Right renal pelvis (tissue), 4 donors: ENCODE data around the gene IL15RA. TPM values are rescaled to one million over a fixed set of nuclear protein-coding genes. Genes with fewer than 3 reads are reported as not detected.
A peak's percentile ranks its signal among the peaks of the same experiment; 100 is the strongest.
"Not testable (repeated sequence)": the region's sequence is repeated elsewhere in the genome, so short reads cannot be mapped to it uniquely, and the experiment has no call there.

Experiments used
- DNase-seq, 4 donors: peaks; one replicate each; pipeline ENCODE4 v3.0.0-alpha.2; 2013; ENCODE audit warnings: low read depth in 4 of 4, low spot score in 3 of 4, missing footprints in 1 of 4
- polyA plus RNA-seq, 4 donors: library from polyadenylated mRNA; unstranded; fragments of 120-200 nt; gene quantifications; one replicate each; pipeline ENCODE4 v1.2.1, GENCODE V29; 2013; ENCODE audit not compliant: insufficient read length in 4 of 4

IL15RA gene
- polyA plus RNA-seq, 4 donors: 1.5 to 2.4 (median 2.0) TPM

DNA sequence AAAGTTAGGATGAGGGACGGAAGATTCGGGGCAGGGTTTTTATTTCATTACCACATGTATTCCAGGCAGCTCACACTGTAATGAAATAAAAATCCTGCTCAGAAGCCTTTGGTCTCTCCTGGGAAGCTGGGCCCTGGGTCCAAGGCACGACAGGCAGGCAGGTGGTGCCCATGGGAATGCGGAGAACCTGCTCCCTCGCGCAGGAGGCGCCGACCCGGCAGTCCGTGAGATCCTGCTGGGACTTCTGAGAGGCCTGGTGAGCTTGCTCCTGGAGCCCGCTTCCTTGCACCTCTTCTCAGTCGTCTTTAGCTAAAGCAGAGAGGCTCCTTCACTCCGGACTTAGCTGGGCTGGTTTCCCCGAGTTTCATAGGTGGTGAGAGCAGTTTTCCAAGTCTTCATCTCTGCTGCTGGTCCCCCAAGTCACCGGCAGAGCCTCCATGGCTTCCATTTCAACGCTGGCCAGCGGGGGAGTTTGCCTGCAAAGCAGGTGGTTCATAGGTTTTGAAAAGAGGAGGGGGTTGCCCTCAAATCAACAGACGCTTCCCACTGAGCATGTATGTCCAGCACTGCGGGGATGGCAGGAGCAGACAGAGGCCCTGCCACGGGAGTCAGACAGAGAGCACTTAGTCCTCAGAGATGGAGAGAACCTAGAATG lies 24.5 kb downstream of the IL15RA start:
- DNase-seq: no peak

DNA sequence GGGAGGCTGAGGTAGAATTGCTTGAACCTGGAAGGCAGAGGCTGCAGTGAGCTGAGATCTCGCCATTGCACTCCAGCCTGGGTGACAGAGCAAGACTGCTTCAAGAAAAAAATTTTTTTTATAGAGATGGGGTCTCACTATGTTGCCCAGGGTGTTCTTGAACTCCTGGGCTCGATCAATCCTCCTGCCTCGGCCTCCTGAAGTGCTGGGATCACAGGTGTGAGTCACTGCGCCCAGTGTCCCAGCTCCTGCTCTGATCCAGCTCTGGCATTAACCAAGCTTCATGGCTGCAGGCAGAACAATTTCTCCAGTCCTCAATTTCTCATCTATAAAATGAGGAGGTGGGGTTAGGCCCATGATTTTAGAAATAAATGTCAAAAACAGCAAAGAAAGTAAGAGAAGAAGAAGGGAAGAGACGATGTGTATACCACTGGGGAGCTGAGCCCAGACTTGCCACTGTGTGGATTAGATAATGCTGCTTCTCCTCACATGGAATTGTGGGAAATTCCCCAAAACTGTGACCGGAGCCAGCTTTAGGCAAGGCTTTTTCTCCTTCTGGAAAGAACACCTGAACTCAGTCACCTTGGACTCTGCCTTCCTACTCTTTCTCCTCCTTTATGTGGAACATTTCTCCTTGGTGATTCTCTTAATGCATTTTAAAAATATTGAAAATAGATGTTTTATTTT lies 25.5 kb downstream of the IL15RA start:
- no peak for DNase-seq

DNA sequence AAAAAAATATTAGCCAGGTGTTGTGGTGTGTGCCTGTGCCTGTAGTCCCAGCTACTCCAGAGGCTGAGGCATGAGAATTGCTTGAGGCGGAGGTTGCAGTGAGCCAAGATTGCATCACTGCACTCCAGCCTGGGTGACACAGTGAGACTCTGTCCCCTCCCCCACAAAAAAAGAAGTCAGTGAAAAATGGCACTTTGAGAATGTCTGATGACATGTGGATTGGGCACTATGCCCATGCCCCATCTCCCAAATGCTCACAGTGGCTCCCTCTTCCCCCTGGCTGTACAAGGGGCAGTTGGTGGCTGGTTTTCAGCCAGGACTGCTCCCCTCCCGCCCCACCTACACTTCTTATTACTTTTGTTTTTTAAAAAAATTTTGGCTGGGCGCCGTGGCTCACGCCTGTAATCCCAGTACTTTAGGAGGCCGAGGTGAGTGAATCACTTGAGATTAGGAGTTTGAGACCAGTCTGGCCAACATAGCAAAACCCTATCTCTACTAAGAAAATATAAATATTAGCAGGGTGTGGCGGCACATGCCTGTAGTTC lies 26.1 kb downstream of the IL15RA start:
- DNase-seq: no peak

DNA sequence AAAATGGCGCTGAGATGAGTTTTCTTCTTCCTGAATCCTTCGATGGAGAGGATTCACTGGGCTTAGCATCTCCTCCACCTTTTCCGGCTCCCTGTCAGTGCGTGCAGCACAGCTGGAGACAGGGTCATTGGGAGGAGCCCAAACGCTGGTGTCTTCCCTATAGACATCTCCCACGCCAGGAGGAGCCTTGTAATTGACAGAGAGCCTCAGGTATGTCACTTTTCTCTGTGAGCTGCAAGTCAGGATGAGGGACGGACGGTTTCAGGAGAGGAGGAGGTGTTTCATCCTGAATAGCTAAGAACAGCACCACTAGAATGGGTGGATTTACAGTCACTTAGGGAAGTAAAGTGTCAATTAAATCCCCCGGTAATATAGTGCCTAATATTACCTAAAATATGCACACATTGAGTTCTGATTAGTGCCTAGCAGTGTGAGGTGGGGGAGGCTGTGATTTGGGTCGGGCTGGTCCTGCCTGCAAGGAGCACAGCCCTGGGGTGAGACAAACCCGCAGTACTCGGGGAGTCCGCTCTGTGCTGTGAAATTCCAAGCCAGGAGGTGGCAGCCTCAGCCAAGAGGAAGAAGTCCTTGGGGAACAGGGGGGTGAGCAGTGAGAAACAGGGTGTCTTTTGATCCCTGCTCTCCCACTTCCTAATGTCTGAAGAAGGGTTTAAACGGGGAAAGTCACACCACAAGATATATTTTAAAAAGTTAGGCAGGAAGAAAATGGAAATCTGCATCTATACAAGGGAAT lies 28.2 kb downstream of the IL15RA start:
- no peak for DNase-seq

DNA sequence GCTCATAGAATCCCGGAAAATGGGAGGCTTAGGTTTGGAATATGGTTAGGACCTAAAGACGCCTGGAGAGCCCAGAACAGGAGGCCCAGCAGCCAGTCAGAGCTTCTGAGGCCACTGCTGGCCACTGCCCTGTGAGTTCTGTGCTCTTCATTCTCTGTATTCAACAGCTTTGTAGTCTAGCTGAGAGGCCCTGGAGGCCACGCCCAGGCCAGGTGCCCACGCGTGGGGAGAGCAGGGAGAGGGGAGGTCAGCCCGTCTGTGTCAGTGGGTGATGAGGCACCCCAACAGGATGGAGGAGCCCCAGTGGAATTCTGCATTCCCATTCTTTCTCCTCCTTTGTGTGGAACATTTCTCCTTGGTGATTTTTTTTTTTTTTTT lies 29.1 kb downstream of the IL15RA start:
- no peak for DNase-seq

DNA sequence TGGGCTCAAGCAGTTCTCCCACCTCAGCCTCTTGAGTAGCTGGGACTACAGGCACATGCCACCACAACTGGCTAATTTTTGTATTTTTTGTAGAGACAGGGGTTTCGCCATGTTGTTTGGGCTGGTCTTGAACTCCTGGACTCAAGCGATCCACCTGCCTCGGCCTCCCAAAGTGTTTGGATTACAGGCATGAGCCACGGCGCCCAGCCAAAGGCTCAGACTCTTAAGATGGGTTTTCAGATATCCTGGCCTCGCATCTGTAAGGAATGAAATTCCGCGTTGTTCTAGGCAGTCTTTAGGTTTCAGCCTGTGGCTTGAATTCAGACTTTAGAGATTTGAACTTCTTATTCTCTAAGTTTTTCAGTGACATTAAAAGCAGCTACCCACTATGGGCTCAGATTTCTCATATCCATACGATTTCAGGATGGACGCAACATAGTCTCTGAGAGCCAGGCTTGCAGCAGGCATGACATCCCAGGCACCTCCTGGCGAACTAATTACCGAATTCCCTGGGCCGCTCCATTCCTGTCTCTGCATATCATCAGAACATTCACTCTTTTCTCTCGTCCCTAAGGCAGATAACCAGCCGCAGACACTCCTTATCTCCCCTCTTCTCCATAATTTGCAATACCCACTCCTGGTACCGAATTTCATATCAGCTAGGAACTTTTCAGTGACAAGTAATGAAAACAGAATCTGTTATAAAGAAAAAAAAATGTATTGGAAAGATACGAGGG lies 29.7 kb downstream of the IL15RA start:
- DNase-seq: no peak

DNA sequence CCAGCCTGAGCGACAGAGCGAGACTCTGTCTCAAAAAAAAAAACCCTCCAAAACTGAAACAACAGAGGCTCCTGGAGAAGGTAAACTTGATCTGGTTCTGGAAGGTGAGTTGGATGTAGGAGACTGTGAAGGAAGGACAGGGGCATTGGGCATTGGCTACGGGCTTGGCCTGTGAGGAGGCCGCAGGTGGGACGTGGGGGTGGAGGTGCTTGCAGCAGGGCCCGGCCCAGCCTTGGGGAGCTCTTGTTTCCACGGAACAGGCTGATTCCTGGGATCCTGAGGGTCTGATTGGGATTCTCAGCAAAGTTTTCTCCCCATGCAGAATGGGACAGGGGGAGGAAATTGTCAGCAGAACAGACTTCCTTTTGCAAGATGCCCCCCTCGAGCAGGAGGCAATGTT lies 30.6 kb downstream of the IL15RA start:
- no peak for DNase-seq

DNA sequence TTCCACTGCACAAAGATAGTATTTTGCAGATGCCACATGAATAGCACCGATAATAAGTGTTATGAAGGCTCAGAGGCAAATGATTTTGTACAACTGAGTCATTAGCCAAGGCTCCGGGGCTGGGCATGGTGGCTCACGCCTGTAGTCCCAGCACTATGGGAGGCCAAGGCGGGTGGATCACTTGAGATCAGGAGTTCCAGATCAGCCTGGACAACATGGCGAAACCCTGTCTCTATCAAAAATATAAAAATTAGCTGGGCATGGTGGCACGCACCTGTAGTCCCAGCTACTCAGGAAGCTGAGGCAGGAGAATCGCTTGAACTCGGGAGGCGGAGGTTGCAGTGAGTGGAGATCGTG lies 30.9 kb downstream of the IL15RA start:
- DNase-seq: not testable (repeated sequence)

DNA sequence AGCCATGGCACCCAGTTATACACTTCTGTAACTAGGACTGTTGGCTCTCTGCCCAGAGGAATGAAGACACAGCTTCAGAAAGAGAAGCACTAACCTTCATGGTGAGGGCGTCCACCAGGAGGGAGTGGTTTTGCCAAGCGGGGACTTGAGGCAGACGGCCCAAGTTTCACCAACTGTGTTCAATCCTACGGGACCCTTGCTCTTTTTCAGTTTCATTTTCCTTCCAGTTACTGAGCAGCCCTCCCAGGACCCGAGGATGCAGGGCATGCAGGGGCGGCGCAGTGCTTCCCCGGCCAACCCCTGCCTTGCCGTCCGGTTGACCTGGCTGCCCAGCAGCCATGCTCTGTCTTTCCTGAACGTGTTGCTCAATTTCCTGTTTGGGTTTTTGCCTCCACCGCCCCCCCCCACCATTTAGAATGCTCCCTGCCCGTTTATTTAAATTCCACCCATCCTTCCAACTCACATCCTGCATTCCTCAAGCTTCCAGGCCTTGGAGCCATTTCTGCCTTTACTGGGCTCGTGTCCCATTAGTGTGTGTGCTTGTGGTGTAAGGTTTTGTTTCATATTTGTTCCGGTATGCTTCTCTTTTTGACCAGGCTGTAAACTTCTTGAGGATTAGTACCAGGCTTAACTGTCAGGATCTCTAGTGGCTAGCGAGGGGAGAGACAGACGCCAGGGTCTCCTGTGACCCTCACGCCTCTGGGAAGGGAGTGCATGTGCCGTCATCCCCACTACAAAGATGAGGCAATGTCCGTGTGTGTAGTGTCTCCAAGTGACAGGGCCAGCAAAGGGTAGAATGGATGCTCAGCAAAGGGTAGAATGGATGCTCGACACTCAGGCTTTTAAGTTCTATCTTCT lies 31.6 kb downstream of the IL15RA start:
- DNase-seq: no peak

DNA sequence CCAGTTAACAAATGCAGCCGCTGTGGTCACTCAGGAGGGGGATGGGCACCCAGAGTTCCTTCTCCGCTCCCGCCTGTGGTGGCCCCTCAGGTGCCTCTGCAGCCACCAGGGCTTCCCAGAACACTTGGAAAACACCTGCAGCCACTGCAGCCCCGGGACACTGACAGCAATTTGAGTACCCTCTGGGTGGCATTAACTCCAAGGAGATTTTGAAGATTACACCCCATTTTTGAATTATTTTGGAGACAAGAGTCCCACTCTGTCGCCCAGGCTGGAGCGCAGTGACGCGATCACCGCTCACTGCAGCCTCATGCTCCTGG lies 32.2 kb downstream of the IL15RA start:
- no peak for DNase-seq

DNA sequence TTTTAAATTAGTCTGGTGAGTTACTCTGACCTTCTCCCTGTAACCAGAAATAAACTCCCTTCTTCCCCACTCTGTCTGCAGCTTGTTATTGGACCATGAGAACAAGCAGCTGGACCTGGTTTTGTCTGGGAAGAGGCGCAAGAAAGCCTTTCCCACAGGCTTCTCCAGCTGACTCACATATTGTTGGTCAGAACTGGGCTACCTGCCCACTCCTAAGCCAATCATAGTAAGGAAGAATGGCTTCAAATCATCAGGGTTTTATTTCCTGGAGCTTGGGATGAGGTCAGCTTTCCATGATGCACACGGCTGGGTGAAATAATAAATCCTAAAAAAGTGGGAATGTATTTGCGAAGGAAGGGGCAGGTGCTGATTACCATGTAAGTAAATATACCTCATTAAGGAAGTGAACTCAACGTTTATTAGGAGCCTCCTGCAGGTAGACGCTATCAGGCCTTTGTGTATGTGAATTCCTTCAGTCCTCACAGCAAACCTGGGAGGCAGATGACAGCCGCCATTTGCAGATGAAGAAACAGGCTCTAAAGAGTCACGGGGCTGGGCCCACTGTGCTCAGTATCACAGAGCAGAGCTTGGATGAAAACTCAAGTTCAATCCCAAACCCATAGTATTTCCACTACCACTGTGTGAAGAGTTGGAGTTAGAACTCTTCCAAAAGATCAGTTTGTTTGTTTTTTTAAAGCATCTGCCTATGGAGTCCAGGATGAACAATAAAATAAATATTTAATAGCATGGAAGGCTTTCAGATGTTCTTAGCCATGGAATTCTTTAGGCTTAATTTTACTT lies 32.8 kb downstream of the IL15RA start:
- peak; percentile 65 to 87 (median 76) for DNase-seq

DNA sequence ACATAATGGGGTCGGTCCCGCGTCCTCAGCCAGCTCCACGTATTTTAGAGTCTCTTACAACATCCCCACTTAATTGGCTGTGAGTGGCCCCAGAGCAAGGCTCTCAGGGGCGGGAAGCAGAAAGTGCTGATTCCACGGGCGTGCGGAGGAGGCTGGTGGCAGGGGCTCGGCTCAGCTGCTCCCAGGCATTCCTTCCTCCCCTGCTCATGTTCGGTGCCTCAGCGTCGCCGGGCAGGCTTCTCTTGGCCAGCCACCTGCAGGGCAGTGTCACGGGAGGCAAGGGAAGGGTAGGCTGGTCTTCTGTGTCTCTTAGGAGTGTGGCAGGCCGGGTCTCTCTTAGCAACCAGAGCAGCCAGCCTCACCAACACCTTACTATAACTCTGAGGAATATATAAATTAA lies 33.8 kb downstream of the IL15RA start:
- no peak for DNase-seq

DNA sequence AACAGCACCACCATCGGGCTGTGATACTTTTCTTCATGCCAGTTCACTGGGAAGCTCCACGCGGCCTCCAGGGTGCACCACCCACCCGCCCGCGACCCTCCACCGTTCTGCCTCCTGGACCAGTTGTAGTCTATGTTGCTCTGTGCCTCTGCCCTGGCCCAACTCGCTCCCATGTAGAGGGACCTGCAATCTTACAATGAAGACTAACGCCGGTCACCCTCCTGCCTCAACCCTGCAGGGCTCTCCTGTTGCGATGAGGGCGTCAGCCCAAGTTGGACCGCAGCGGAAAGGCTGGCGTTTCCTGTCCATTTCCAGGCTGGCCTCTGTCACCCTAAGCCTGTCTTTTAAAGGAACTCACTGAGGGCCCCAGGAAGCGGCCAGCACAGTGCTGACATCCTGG lies 34.9 kb downstream of the IL15RA start:
- DNase-seq: no peak

DNA sequence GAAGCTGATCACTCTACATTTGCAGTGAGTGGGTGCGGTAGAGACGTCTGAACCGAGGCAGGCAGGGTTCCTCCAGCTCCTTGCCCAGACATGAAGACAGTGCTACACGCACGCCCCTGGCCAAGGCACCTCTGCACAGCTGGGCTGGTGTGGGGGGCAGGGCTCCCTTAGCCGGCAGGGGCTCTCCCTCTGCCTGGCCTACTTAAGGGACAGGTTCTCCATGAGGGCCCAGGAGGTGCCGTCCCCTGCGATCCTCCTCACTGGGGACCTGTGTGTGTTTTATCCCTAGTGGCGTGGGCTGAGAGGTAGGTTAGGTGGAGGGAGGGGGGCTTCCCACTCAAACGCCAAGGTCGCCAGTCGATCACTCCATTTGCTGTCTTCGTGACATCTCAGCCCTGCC lies 35.3 kb downstream of the IL15RA start:
- no peak for DNase-seq

DNA sequence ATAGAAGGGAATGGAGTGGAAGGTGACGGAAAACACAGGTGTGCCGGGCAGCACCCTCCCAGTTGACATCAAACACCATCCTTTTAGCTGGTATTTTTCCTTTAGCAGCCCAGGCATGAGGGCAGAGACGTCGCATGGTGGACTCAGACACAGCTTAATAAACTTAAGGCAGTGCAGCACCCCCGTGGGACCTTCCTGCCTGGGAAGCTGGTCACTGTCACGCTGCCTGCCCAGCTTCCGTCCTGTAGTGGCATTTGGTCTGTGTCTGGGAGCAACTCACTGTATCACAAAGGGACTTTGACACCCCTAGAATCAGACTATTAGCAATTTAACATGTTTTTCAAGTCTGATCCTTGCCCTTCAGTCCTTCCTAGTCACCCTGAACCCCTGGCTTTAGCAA lies 35.8 kb downstream of the IL15RA start:
- no peak for DNase-seq

DNA sequence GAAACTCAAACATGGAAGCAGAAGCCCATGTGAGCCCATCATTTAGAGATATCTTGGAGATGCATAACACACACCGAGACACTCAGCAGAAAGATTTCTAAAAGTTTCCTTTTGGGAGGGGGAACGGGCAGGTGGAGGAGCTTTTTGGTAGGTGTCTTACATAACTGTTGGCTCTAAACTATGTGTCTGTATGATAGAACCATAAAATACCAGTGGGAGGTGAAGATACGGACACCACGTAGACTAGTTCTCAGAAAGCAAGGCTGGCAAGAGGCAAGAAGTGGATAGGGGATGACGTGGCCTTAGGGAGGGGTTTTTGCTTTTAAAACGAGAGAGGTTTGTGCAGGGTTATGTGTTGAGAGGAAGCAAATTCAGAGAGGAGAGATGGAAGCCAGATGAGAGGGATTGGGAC lies 36.5 kb downstream of the IL15RA start:
- no peak for DNase-seq

DNA sequence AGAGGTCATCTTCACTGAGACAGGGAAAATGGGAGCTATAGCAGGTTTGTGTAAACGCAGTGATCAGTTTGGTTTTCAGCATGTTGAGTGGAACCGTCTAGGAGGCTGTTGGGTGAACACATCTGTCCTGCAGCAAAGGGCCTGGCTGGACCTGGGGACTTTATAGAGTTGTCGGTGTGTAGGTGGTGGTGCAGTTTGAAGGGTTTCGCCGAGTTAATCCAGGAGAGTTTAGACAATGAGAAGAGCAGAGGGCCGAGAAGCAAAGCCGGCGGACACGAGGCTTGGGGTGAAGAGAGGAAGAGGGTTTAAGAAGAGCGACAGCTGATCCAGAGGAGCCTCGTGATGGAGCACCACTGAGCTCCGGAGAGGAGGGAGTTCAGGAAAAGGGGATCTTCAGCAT lies 39.1 kb downstream of the IL15RA start:
- no peak for DNase-seq

DNA sequence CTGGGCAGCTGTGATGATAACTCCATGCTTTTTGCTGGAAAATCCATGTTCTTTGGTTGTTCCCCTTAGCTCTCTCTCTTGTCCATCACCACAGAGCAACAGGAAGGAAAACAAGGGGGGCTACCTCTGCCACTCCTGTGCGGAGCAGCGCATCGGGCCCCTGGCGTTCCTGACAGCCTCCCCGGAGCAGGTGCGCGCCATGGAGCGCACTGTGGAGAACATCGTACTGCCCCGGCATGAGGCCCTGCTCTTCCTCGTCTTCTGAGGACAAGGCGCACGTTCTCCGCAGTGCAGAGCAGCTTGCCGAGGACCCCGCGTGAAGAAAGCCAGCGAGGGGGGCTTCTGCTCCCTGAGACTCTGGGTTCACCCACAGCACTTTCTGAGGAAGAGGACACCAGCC lies 40.3 kb downstream of the IL15RA start:
- DNase-seq: no peak

DNA sequence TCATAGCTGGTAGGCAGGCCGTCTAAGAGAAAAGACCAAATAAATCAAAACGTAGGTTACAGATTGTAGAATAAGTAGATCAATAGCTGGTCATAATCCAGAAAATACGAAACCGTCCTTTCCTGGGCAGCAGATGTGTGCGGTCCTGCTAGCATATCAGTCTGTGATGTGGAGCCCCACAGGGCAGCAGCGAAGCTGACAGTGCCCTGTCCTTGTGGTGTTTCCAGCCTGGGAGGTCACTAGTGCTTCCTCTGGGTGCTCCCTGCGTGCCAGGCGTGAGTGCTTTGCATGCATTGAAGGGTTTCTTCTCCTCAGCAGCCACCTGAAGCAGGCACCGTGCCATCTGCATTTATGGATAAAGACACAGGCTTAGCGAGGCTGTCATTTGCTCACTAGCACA lies 41.7 kb downstream of the IL15RA start:
- DNase-seq: no peak
